HepG2 (cell line): ENCODE data around the gene COPS3. TPM values are rescaled to one million over a fixed set of nuclear protein-coding genes. Genes with fewer than 3 reads are reported as not detected.
A peak's percentile ranks its signal among the peaks of the same experiment; 100 is the strongest.

ENCODE experiments used
- AGO2 ChIP-seq: fragments of 200-400 bp; formaldehyde crosslinking; optimal IDR thresholded peaks from 2 replicates; pipeline ENCODE3; 2017; ENCODE audit warnings: mild to moderate bottlenecking, low read depth, low read length, moderate library complexity
- BORCS8-MEF2B ChIP-seq: sonication (generic); formaldehyde crosslinking; IDR thresholded peaks from 2 replicates; pipeline ENCODE4 v1.8.0; 2022; ENCODE audit warnings: mild to moderate bottlenecking, missing genetic modification reagents
- CBX1 ChIP-seq: IDR thresholded peaks from one replicate; pipeline ENCODE4 v1.6.1; 2016; ENCODE audit warnings: antibody characterized with exemption, low read depth
- CERS6 ChIP-seq: sonication (generic); formaldehyde crosslinking; IDR thresholded peaks from 2 replicates; pipeline ENCODE4 v1.5.0; 2020; ENCODE audit warnings: missing genetic modification reagents
- ELF3 ChIP-seq: IDR thresholded peaks from 2 replicates; pipeline ENCODE4 v1.6.1; 2016; ENCODE audit warnings: missing genetic modification reagents, missing compliant biosample characterization
- ERF ChIP-seq: IDR thresholded peaks from 2 replicates; pipeline ENCODE4 v1.6.1; 2018; ENCODE audit warnings: missing biosample characterization, missing genetic modification reagents
- HINFP ChIP-seq: sonication (generic); formaldehyde crosslinking; IDR thresholded peaks from 2 replicates; pipeline ENCODE4 v1.4.0; 2020; ENCODE audit warnings: low read depth, mild to moderate bottlenecking, missing genetic modification reagents
- SALL2 ChIP-seq: sonication (generic); formaldehyde crosslinking; IDR thresholded peaks from 2 replicates; pipeline ENCODE4 v1.8.1; 2023; ENCODE audit warnings: mild to moderate bottlenecking, missing genetic modification reagents, inconsistent platforms
- SNAPC2 ChIP-seq: sonication (generic); formaldehyde crosslinking; IDR thresholded peaks from 2 replicates; pipeline ENCODE4 v1.8.1; 2022; ENCODE audit warnings: mild to moderate bottlenecking, missing genetic modification reagents
- SNAPC4 ChIP-seq: sonication (generic); formaldehyde crosslinking; IDR thresholded peaks from 2 replicates; pipeline ENCODE4 v1.4.0; 2020; ENCODE audit warnings: mild to moderate bottlenecking, missing genetic modification reagents
- TOE1 ChIP-seq: sonication (generic); formaldehyde crosslinking; IDR thresholded peaks from 2 replicates; pipeline ENCODE4 v1.4.0; 2020; ENCODE audit warnings: mild to moderate bottlenecking, missing genetic modification reagents
- TRAFD1 ChIP-seq: sonication (generic); formaldehyde crosslinking; IDR thresholded peaks from 2 replicates; pipeline ENCODE4 v1.5.1; 2020; ENCODE audit warnings: missing genetic modification reagents, mild to moderate bottlenecking, borderline replicate concordance
- ZNF224 ChIP-seq: sonication (generic); formaldehyde crosslinking; IDR thresholded peaks from 2 replicates; pipeline ENCODE4 v1.5.0; 2020; ENCODE audit warnings: mild to moderate bottlenecking, missing genetic modification reagents
- ZNF256 ChIP-seq: sonication (generic); formaldehyde crosslinking; conservative IDR thresholded peaks from 2 replicates; pipeline ENCODE4 v1.4.0; 2020; ENCODE audit warnings: missing genetic modification reagents
- ZNF343 ChIP-seq: sonication (generic); formaldehyde crosslinking; IDR thresholded peaks from 2 replicates; pipeline ENCODE4 v1.4.0; 2020; ENCODE audit warnings: mild to moderate bottlenecking, missing genetic modification reagents
- ZNF432 ChIP-seq: sonication (generic); formaldehyde crosslinking; IDR thresholded peaks from 2 replicates; pipeline ENCODE4 v1.5.0; 2020; ENCODE audit warnings: missing genetic modification reagents, mild to moderate bottlenecking, borderline replicate concordance
- ZNF615 ChIP-seq: sonication (generic); formaldehyde crosslinking; IDR thresholded peaks from 2 replicates; pipeline ENCODE4 v1.5.0; 2020; ENCODE audit warnings: mild to moderate bottlenecking, missing genetic modification reagents, borderline replicate concordance
- polyA plus RNA-seq, 8 experiments: library from polyadenylated mRNA; depleted of rRNA in 3 of 8; stranded (reverse) in 7 of 8; unstranded in 1 of 8; fragments of >200 nt; fragmentation: Illumina TruSeq in 4 of 8; extraction: Trizol in 4 of 8; gene quantifications; 2 replicates each; pipeline versions ENCODE4 v1.2.1 to v1.2.3, GENCODE V29; 2011 to 2016; ENCODE audit warnings: low read depth in 4 of 8, missing spikeins in 1 of 8, mixed read lengths in 1 of 8; ENCODE audit not compliant: insufficient read depth in 1 of 8
- total RNA-seq, 5 experiments: library from RNA; depleted of rRNA; stranded (reverse); fragments of >200 nt; fragmentation: Illumina TruSeq; extraction: Trizol; gene quantifications; 2 replicates each; pipeline ENCODE4 v1.2.3, GENCODE V29; 2016; ENCODE audit warnings: low read depth in 1 of 5

Gene COPS3
- total and polyA plus RNA-seq, 2 of the 13 experiments (the other 11 are each of a cell fraction or from before 2014, with no cell fraction given), result 46.3 to 103 TPM

GRCh38 chr17:17206124-17206912 lies 74.7 kb downstream of the COPS3 start, which contains the start of gene PLD6 (continued):
- peak; percentile 91; the same call in 1 of the 2 replicates for TF ChIP-seq HINFP
- peak; percentile 63; the same call in 1 of the 2 replicates for TF ChIP-seq ERF (CRISPR knock-in tag)
- no peak; the same call in 1 of the 2 replicates for TF ChIP-seq TOE1 (CRISPR knock-in tag)
- TF ChIP-seq ZNF432 (CRISPR knock-in tag), result no peak
- TF ChIP-seq BORCS8-MEF2B (CRISPR knock-in tag), result peak; percentile 90
- peak; percentile 1 for TF ChIP-seq AGO2
- no peak for TF ChIP-seq ZNF615 (CRISPR knock-in tag)
- peak; percentile 98 for TF ChIP-seq SALL2
- TF ChIP-seq ELF3, result no peak
- TF ChIP-seq SNAPC4, result 0 out of 2 replicates have a peak, but pooled peaks have one; percentile 38
- peak; percentile 75; the same call in 1 of the 2 replicates for TF ChIP-seq SNAPC2
- TF ChIP-seq TRAFD1 (CRISPR knock-in tag), result no peak
- TF ChIP-seq ZNF224 (CRISPR knock-in tag), result peak; percentile 92
- no peak for TF ChIP-seq ZNF256
- TF ChIP-seq CERS6, result peak; percentile 82; the same call in 1 of the 2 replicates
- peak; percentile 60 for TF ChIP-seq CBX1
- TF ChIP-seq ZNF343 (CRISPR knock-in tag), result peak; percentile 90
